Cardiac fibroblast (primary cell): ENCODE measurements around the gene TUBE1.

Source experiments
- DNase-seq, 2 donors: peaks; one replicate each; pipeline versions ENCODE4 v3.0.0 to v3.0.0-alpha.2; 2010; ENCODE audit warnings: low read depth in 2 of 2
- H3K4me3 ChIP-seq, 2 donors: replicated peaks in 1 of 2; 1 replicate in 1 of 2; 2 replicates in 1 of 2; pipeline ENCODE4 v1.5.1; 2011; ENCODE audit warnings: low read depth in 2 of 2, low read length in 2 of 2, mild to moderate bottlenecking in 2 of 2, moderate library complexity in 1 of 2
- CTCF ChIP-seq: IDR thresholded peaks from one replicate; pipeline ENCODE4 v1.5.1; 2011; ENCODE audit warnings: low read depth, mild to moderate bottlenecking, low read length, inconsistent platforms

TUBE1 gene

DNA sequence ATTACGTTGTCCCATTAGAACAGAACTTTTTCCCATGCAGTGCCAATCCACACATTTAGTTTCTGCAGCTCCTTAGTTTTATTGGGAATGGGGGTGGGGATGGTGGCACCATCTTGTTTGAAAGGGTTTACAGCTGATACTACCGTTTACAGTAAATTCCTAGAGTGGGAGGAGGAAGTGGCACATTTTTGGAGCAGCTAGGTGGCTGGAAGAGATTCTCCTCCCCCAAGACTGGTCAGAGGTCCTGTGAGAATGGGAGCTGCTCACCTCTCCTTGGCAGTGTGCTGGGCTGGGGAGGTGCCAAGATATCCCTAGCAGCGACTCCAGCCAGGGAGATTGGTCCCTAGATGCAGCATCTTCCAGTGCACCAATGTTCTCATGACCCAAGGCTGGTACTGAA is 45.7 kb downstream of the TUBE1 start:
- no peak for DNase-seq
- H3K4me3 ChIP-seq: no peak overlapping the region
- TF ChIP-seq CTCF: no peak

- peak in 1 of 2 donors; percentile 59 for DNase-seq
- no peak for TF ChIP-seq CTCF
- H3K4me3 ChIP-seq: no peak overlapping the region
Observed at GRCh38 chr6:112040956-112041355, 46.3 kb downstream of the TUBE1 start.

DNA sequence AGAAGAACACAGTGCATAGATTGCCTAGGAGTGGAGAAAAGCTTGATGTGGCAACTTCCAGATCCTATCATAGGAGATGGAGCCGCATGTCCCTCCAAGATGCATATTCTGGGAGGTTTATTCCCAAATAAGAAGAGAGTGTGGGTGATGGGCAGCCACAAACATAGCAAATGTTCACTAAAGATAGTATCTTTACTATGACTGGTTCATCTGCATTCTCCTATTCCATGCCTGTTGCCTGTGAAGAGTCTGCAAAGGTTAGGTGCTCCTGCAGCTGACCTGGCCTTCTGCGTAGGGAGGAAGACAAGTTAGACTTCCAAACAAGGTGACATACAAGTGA is 47.9 kb downstream of the TUBE1 start:
- no peak for DNase-seq
- H3K4me3 ChIP-seq: no peak overlapping the region
- TF ChIP-seq CTCF: no peak

- H3K4me3 ChIP-seq: no peak overlapping the region
- no peak for DNase-seq
- TF ChIP-seq CTCF: no peak
Observed at GRCh38 chr6:112038756-112039430, 48.4 kb downstream of the TUBE1 start.

DNA sequence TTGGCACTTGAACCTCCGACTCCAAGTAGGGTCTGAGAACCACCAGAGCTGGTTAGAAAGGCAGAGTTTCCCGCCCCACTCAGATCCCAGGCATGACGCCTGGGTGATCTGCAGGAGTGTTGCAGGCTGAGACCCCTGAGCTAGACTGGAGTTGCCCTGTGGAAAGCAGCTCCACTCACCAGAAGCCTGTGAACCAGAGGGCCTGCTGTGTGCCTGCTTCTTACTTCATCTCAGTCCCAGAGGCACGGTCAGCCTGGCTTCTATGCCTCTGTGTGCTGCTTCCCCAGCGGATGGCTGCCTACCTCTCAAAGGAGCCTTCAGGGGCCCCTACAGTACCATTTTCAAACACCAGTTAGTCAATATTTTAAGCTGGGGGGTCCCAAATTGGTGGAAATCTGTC is 49.0 kb downstream of the TUBE1 start:
- no peak for TF ChIP-seq CTCF
- DNase-seq: peak; percentile 34 to 45
- no peak overlapping the region for H3K4me3 ChIP-seq

- no peak for TF ChIP-seq CTCF
- DNase-seq: peak; percentile 95 to 96
- no peak overlapping the region for H3K4me3 ChIP-seq
Observed at GRCh38 chr6:112037783-112038216, 49.5 kb downstream of the TUBE1 start.

GRCh38 chr6:112036088-112036637 is 51.1 kb downstream of the TUBE1 start:
- peak in 1 of 2 donors; percentile 52 for DNase-seq
- TF ChIP-seq CTCF: no peak
- H3K4me3 ChIP-seq: no peak overlapping the region
